Body of pancreas (tissue), 4 donors: ENCODE measurements around the gene SHLD2.
A peak's percentile ranks its signal among the peaks of the same experiment; 100 is the strongest.

Source experiments
- CTCF ChIP-seq, 7 experiments: fragments of 450-650 bp in 4 of 7; fragments of 200-600 bp in 3 of 7; sonication (generic) in 3 of 7; IDR thresholded peaks; one replicate each; pipeline ENCODE4 v1.5.1; 2016 to 2019; ENCODE audit warnings: antibody characterized with exemption in 7 of 7
- POLR2A ChIP-seq, 3 donors: fragments of 450-650 bp; IDR thresholded peaks; one replicate each; pipeline ENCODE4 v1.6.1; 2016; ENCODE audit warnings: antibody characterized with exemption in 3 of 3, mild to moderate bottlenecking in 2 of 3

DNA sequence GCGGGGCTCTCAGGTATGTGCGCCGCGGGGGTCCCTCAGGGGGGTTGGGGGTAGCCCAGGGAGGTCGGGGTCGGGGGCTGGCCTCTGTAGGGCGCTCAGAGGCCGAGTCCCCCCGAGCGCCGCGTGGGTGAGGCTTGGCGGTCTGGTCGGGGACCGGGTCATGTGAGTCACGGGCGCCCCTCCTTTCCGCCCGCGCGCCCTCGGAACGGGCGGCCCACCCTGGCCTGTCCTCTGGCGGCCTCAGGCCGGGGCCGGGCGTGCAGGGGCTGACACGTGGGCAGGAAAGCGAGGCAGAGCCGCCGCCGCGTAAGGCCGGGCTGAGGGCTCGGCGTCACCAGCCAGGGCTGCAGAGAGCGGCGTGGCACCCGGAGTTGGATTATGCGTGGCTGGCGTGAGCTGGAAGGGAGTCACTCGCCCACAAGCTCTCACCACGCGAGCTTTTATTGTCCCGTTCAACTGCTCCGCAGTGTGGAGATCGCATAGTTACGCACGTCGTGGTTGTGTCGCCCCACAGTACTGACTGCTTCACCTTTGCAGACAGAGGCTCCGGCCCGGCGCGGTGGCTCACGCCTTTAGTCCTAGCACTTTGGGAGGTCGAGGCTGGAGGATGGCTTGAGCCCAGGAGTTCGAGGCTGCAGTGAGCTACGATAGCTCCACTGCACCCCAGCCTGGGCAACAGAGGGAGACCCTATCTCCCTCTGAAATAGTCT, 385 bp downstream of the SHLD2 start:
- TF ChIP-seq CTCF (IDR thresholded peaks at IDR 0.05): peak in 3 of 7 experiments; percentile 4 to 18 (median 7)
- peak; percentile 62 to 79 (median 70) for TF ChIP-seq POLR2A (IDR thresholded peaks at IDR 0.05)
